H1 (cell line): ENCODE results near the gene MECP2. TPM values are rescaled to one million over a fixed set of nuclear protein-coding genes. Genes with fewer than 3 reads are reported as not detected.

Source experiments
- ASH2L ChIP-seq: fragments of 200-600, 300-600 bp; sonication (generic); IDR thresholded peaks from one replicate; pipeline ENCODE4 v1.7.1; 2017; ENCODE audit warnings: low read length
- ATF2 ChIP-seq: IDR thresholded peaks from 2 replicates; pipeline ENCODE4 v1.6.1; 2012; ENCODE audit warnings: low read length, inconsistent platforms
- BACH1 ChIP-seq: IDR thresholded peaks from 2 replicates; pipeline ENCODE4 v1.6.1; 2012; ENCODE audit warnings: low read length, improper control_type of control experiment
- BRCA1 ChIP-seq: IDR thresholded peaks from 2 replicates; pipeline ENCODE4 v1.6.1; 2012; ENCODE audit warnings: low read depth, low read length, improper control_type of control experiment
- CBX8 ChIP-seq: fragments of 300-800, 300-1000 bp; sonication (generic); IDR thresholded peaks from 2 replicates; pipeline ENCODE4 v1.7.1; 2016; ENCODE audit warnings: low read depth, low read length, borderline replicate concordance
- CEBPB ChIP-seq: IDR thresholded peaks from 2 replicates; pipeline ENCODE4 v1.6.1; 2012; ENCODE audit warnings: low read depth, low read length
- FOSL1 ChIP-seq: IDR thresholded peaks from 2 replicates; pipeline ENCODE4 v1.6.1; 2011; ENCODE audit warnings: mild to moderate bottlenecking, low read depth, low read length, moderate library complexity; ENCODE audit not compliant: insufficient read depth
- GABPA ChIP-seq: IDR thresholded peaks from 2 replicates; pipeline ENCODE4 v1.6.1; 2011; ENCODE audit warnings: mild to moderate bottlenecking, low read length, moderate library complexity, borderline replicate concordance; ENCODE audit not compliant: insufficient read depth
- GTF2F1 ChIP-seq: IDR thresholded peaks from 2 replicates; pipeline ENCODE4 v1.6.1; 2012; ENCODE audit warnings: low read depth, low read length, improper control_type of control experiment, borderline replicate concordance
- JUN ChIP-seq: IDR thresholded peaks from 2 replicates; pipeline ENCODE4 v1.6.1; 2011; ENCODE audit warnings: low read depth, mild to moderate bottlenecking, improper control_type of control experiment, low read length
- KDM4A ChIP-seq: IDR thresholded peaks from one replicate; pipeline ENCODE4 v1.7.1; 2012; ENCODE audit warnings: low read depth, mild to moderate bottlenecking, moderate library complexity, low read length, inconsistent platforms; ENCODE audit not compliant: severe bottlenecking
- POU5F1 ChIP-seq: IDR thresholded peaks from 2 replicates; pipeline ENCODE4 v1.6.1; 2011; ENCODE audit warnings: low read depth, mild to moderate bottlenecking, low read length, moderate library complexity
- RBBP5 ChIP-seq: IDR thresholded peaks from 2 replicates; pipeline ENCODE4 v1.7.1; 2012; ENCODE audit warnings: low read depth, mild to moderate bottlenecking, inconsistent platforms, low read length, moderate library complexity, borderline replicate concordance
- RXRA ChIP-seq: IDR thresholded peaks from 2 replicates; pipeline ENCODE4 v1.6.1; 2011; ENCODE audit warnings: low read depth, mild to moderate bottlenecking, low read length, moderate library complexity; ENCODE audit not compliant: insufficient read depth
- SUZ12 ChIP-seq: fragments of 200-600 bp; sonication (generic); IDR thresholded peaks from 2 replicates; pipeline ENCODE4 v1.6.1; 2012; ENCODE audit warnings: mild to moderate bottlenecking, inconsistent platforms, low read length, moderate library complexity, mixed read lengths
- polyA plus RNA-seq, 7 experiments: library from polyadenylated mRNA; depleted of rRNA in 3 of 7; stranded (reverse) in 5 of 7; unstranded in 2 of 7; fragments of >200 nt in 5 of 7; fragments of 200-250 nt in 2 of 7; gene quantifications; 1 replicate in 5 of 7; 2 replicates in 1 of 7; 4 replicates in 1 of 7; pipeline versions ENCODE4 v1.2.1 to v1.2.3, GENCODE V29; 2011 to 2013; ENCODE audit warnings: missing spikeins in 2 of 7, mixed read lengths in 2 of 7
- total RNA-seq: library from RNA; stranded (reverse); fragmentation: NEBNext Ultra II Directional; extraction: Animal tissue kit (Norgen Biotek cat#: 25700); gene quantifications from 2 replicates; pipeline ENCODE4 v1.2.1, GENCODE V29; 2021
- TF ChIP-seq, protein P1 (sequence below): IDR thresholded peaks from 2 replicates; pipeline ENCODE4 v1.6.1; 2011; ENCODE audit warnings: low read length, improper control_type of control experiment
- TF ChIP-seq, protein P2 (sequence below), 3 experiments: IDR thresholded peaks; 1 replicate in 2 of 3; 2 replicates in 1 of 3; pipeline versions ENCODE4 v1.5.1 to v1.6.1; 2011; ENCODE audit warnings: low read length in 3 of 3, mild to moderate bottlenecking in 3 of 3, inconsistent platforms in 2 of 3, low read depth in 1 of 3, moderate library complexity in 1 of 3; ENCODE audit not compliant: insufficient read depth in 1 of 3; ENCODE audit errors: control extremely low read depth in 1 of 3
- TF ChIP-seq, protein P3 (sequence below): IDR thresholded peaks from 2 replicates; pipeline ENCODE4 v1.6.1; 2011; ENCODE audit warnings: low read depth, mild to moderate bottlenecking, low read length; ENCODE audit not compliant: insufficient read depth

MECP2 gene
- total and polyA plus RNA-seq, 2 of the 8 experiments (the other 6 are each of a cell fraction or from before 2014, with no cell fraction given), result 5.0 to 32.4 TPM

DNA sequence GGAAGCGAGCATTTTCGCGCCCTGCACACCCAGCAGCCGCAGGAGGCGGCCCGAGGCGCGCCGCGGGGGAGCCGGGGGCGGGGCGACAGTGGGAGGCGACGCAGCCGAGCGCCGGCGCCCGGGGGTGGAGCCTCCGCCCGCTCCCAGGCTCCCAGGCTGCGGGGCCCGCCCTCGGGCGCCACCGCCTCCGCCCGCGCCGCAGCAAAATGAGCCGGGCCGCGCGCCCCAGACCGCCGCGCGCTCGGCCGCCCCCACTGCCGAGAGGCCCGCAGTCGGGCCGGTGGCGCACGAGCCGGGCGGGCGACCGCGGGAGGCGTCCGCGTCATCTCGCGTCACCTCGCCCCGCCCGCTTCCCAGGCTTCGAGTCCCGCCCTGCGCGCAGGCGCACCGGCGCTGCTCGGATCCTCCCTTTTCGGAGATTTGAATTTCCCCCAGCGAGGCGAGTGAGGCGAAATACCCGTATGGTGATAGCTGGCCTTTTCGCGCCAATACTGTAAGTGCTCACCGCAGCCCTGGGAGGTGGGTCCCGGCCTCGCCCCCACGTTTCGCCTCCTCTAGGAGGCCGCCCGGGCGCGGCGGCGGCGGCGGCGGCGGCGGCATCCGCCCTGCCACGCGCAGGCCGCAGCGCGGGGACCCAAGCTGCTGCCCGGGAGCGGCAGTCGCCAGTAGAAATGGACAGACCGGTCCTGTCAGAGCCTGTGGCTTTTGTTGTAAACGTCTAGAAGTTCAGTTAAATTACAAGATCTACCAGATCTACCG, 125.0 kb downstream of the MECP2 start, which contains the start of gene TMEM187 (continued):
- TF ChIP-seq GTF2F1, result no peak
- no peak for TF ChIP-seq GABPA
- TF ChIP-seq, protein P1, sequence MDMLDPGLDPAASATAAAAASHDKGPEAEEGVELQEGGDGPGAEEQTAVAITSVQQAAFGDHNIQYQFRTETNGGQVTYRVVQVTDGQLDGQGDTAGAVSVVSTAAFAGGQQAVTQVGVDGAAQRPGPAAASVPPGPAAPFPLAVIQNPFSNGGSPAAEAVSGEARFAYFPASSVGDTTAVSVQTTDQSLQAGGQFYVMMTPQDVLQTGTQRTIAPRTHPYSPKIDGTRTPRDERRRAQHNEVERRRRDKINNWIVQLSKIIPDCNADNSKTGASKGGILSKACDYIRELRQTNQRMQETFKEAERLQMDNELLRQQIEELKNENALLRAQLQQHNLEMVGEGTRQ, result no peak
- TF ChIP-seq CEBPB, result no peak
- no peak for TF ChIP-seq BACH1
- no peak for TF ChIP-seq ASH2L
- TF ChIP-seq, protein P2, sequence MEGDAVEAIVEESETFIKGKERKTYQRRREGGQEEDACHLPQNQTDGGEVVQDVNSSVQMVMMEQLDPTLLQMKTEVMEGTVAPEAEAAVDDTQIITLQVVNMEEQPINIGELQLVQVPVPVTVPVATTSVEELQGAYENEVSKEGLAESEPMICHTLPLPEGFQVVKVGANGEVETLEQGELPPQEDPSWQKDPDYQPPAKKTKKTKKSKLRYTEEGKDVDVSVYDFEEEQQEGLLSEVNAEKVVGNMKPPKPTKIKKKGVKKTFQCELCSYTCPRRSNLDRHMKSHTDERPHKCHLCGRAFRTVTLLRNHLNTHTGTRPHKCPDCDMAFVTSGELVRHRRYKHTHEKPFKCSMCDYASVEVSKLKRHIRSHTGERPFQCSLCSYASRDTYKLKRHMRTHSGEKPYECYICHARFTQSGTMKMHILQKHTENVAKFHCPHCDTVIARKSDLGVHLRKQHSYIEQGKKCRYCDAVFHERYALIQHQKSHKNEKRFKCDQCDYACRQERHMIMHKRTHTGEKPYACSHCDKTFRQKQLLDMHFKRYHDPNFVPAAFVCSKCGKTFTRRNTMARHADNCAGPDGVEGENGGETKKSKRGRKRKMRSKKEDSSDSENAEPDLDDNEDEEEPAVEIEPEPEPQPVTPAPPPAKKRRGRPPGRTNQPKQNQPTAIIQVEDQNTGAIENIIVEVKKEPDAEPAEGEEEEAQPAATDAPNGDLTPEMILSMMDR (IDR thresholded peaks at IDR 0.05; ENCODE audit: control extremely low read depth in 1 of 3, insufficient read depth in 1 of 3, low read depth in 1 of 3, low read length in 3 of 3), result no peak
- no peak for TF ChIP-seq BRCA1
- no peak for TF ChIP-seq SUZ12
- no peak for TF ChIP-seq ATF2
- TF ChIP-seq, protein P3, sequence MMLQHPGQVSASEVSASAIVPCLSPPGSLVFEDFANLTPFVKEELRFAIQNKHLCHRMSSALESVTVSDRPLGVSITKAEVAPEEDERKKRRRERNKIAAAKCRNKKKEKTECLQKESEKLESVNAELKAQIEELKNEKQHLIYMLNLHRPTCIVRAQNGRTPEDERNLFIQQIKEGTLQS, result no peak
- no peak for TF ChIP-seq POU5F1
- TF ChIP-seq FOSL1, result no peak
- no peak for TF ChIP-seq RXRA
- TF ChIP-seq JUN, result no peak
- no peak for TF ChIP-seq RBBP5
- TF ChIP-seq KDM4A, result no peak
- TF ChIP-seq CBX8, result no peak
